Lower leg skin (tissue), 4 donors: ENCODE measurements around the gene PSMA7. TPM values are rescaled to one million over a fixed set of nuclear protein-coding genes. Genes with fewer than 3 reads are reported as not detected.

Experiments used
- DNase-seq, 2 donors: peaks; one replicate each; pipeline ENCODE4 v3.0.0-alpha.2; 2019; ENCODE audit warnings: low spot score in 2 of 2
- H3K4me3 ChIP-seq: fragments of 200-600 bp; sonication (generic); 2 replicates; pipeline ENCODE4 v1.5.1; 2017; ENCODE audit warnings: mild to moderate bottlenecking, low read depth; ENCODE audit not compliant: poor library complexity, severe bottlenecking
- POLR2A ChIP-seq, 2 donors: fragments of 450-650 bp; IDR thresholded peaks; one replicate each; pipeline ENCODE4 v1.6.1; 2016 to 2017; ENCODE audit warnings: antibody characterized with exemption in 2 of 2, mild to moderate bottlenecking in 1 of 2, moderate library complexity in 1 of 2
- WGBS, 2 donors: methylation state at CpG; one replicate each; pipeline ENCODE4 v1.1.5; 2018; 5-methylcytosine and 5-hydroxymethylcytosine counted together
- intact Hi-C: fragments of 100-400 bp; cut with DNase I; formaldehyde crosslinking; loops from one replicate; pipeline ENCODE4 v1.15.0; 2023; ENCODE audit warnings: low total_unique reads
- total RNA-seq, 4 donors: library from RNA; depleted of rRNA; stranded (reverse); fragments of >200 nt; gene quantifications; one replicate each; pipeline ENCODE4 v1.1.0, GENCODE V29; 2016
- TF ChIP-seq, protein P1 (sequence below), 3 donors: fragments of 450-650 bp; IDR thresholded peaks; one replicate each; pipeline ENCODE4 v1.5.1; 2016; ENCODE audit warnings: antibody characterized with exemption in 3 of 3, mild to moderate bottlenecking in 3 of 3, moderate library complexity in 2 of 3

The PSMA7 gene
- total RNA-seq, 4 donors from 2014 or later = 200 to 240 (median 225) TPM

DNA sequence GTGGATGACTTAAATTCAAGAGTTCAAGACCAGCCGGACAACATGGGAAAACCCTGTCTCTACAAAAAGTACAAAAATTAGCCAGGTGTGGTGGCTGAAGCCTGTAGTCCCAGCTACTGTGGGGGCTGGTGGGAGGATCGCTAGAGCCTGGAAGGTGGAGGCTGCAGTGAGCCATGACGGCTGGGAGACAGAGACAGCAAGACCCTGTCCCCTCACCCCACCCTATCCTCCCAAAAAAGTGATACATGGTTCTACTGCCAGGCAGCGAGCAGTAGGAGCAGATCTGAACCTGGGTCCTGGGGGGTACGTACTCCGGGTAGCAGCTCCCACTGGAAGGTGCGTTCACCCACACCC lies 2.2 kb downstream of the PSMA7 start:
- DNase-seq = no peak
- 73 to 77% methylated on average over 7 of the region's 7 CpGs for WGBS, 2 donors
- intact Hi-C loops = no loop called here
- TF ChIP-seq POLR2A (IDR thresholded peaks at IDR 0.05) = no peak
- TF ChIP-seq, protein P1, sequence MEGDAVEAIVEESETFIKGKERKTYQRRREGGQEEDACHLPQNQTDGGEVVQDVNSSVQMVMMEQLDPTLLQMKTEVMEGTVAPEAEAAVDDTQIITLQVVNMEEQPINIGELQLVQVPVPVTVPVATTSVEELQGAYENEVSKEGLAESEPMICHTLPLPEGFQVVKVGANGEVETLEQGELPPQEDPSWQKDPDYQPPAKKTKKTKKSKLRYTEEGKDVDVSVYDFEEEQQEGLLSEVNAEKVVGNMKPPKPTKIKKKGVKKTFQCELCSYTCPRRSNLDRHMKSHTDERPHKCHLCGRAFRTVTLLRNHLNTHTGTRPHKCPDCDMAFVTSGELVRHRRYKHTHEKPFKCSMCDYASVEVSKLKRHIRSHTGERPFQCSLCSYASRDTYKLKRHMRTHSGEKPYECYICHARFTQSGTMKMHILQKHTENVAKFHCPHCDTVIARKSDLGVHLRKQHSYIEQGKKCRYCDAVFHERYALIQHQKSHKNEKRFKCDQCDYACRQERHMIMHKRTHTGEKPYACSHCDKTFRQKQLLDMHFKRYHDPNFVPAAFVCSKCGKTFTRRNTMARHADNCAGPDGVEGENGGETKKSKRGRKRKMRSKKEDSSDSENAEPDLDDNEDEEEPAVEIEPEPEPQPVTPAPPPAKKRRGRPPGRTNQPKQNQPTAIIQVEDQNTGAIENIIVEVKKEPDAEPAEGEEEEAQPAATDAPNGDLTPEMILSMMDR (IDR thresholded peaks at IDR 0.05) = no peak
- H3K4me3 ChIP-seq = no peak overlapping the region

DNA sequence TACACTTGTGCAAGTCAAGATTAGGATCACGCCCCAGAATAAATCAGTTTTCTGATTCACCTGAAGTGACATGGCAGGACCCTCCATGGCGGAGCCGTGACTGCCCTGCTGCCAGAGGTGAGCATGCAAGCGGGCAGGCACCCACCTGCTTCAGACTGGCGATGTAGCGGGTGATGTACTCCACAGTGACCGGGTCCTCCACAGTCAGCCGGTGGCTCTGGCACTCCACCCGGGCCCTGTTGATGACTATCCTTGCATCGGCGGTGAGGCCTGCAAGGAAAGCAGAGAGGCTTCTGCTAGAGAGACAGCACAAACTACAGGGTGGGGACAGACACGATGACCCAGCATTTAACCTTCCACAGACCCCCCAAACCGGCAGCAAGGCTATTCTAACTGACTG lies 3.6 kb downstream of the PSMA7 start:
- intact Hi-C loops = loop anchor here (5.0 kb wide), 1 partner anchor 127 kb away; no protein-coding TSS in a partner anchor
- 82 to 89% methylated on average over 12 to 13 of the region's 13 CpGs for WGBS, 2 donors
- DNase-seq = no peak
- TF ChIP-seq, protein P1 (IDR thresholded peaks at IDR 0.05) = no peak
- TF ChIP-seq POLR2A (IDR thresholded peaks at IDR 0.05) = no peak
- H3K4me3 ChIP-seq = no peak overlapping the region

DNA sequence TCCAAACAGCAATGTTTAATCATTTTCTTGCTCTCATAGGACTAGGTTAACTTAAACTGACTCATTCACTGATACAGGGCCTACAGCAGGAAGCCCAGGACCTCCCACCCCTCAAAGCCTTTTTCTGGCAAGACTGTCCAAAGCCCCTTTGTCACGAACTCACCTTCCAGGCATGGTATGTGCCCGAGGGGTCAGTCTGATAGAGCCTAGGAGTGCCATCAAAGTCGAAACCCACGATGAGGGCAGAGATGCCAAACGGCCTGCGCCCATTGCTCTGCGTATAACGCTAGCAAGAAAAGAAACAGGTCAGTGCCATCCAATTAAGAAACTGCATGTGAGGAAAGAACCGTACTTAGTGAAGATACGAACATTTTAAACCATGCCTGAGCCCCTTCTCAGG lies 4.3 kb downstream of the PSMA7 start:
- intact Hi-C loops = loop anchor here (5.0 kb wide), 1 partner anchor 127 kb away; no protein-coding TSS in a partner anchor
- 92 to 93% methylated on average over 10 of the region's 10 CpGs for WGBS, 2 donors
- TF ChIP-seq, protein P1 (IDR thresholded peaks at IDR 0.05) = no peak
- TF ChIP-seq POLR2A (IDR thresholded peaks at IDR 0.05) = no peak
- no peak for DNase-seq
- H3K4me3 ChIP-seq = no peak overlapping the region

DNA sequence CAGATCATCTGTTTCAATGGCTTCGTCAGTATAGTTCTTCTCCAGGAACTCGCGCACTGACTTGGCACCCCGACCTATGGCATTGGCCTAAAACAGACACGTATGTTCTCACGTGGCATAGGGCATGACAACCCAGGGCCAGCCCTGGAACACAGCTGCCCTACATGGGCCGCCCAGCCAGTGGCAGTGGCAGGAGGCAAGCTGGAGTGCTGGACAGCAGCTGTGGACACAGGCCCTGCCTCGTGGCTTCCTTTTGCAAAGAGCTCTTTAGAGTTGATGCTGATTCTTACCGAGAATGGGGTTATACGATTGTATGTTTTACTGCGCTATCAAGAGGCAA lies 5.0 kb downstream of the PSMA7 start:
- TF ChIP-seq, protein P1 (IDR thresholded peaks at IDR 0.05) = no peak
- no peak for TF ChIP-seq POLR2A (IDR thresholded peaks at IDR 0.05)
- 80 to 84% methylated on average over 11 of the region's 11 CpGs for WGBS, 2 donors
- H3K4me3 ChIP-seq = no peak overlapping the region
- no peak for DNase-seq
- intact Hi-C loops = loop anchor here (5.0 kb wide), 1 partner anchor 126 kb away; no protein-coding TSS in a partner anchor

DNA sequence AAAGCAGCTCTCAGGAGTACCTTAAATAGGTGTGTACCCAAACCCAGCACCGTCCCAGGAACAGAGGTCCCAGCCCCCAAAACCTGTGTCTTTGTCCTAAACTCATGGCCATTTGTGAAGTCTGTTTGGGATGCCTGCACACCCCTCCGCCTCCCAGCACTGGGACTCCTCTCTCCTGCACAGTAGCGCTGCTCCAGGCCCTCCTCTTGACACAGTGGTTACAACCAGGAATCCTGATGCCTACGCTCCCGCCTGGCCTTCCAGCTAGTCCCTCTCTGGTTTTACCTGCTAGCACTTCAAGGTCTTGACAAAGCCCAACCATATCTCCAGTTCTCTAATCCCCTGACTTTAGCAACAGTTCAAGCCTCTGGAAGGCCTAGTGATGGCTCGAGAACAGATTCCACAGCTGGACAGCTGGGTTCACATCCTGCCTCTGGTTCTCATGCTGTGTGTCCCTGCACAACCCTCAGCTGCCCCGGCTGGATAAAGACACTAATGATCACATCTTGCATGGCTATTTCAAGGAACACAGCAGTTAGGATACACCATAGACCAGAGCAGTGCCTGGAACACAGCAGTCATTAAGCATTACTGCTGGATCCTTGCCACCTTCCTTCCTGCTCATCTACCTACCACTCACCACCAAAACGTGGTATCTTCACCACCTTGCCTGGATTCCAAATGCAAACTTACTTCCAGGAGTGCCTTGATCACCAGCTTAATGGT lies 5.6 kb downstream of the PSMA7 start:
- TF ChIP-seq, protein P1 (IDR thresholded peaks at IDR 0.05) = no peak
- no peak for TF ChIP-seq POLR2A (IDR thresholded peaks at IDR 0.05)
- 77 to 86% methylated on average over 8 of the region's 8 CpGs for WGBS, 2 donors
- H3K4me3 ChIP-seq = no peak overlapping the region
- intact Hi-C loops = loop anchor here (5.0 kb wide), 1 partner anchor 125 kb away; no protein-coding TSS in a partner anchor
- no peak for DNase-seq

DNA sequence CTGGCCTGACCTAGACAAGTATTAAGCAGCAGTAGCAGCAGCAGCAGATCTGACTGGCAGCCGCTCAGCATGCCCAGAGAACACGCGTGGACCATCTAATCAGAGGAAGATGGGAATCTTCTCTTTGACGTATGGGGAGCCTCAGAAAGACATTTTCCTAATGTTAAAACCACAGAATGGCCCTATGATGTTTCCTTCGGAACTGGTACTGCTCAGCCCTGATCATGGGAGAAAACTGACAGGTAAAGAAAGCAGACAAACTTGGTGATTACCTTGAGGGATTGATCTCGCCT lies 6.2 kb downstream of the PSMA7 start:
- TF ChIP-seq, protein P1 (IDR thresholded peaks at IDR 0.05) = no peak
- no peak for TF ChIP-seq POLR2A (IDR thresholded peaks at IDR 0.05)
- WGBS, 2 donors = 59 to 65% methylated on average over 6 of the region's 6 CpGs
- no peak overlapping the region for H3K4me3 ChIP-seq
- no peak for DNase-seq
- intact Hi-C loops = loop anchor here (5.0 kb wide), 1 partner anchor 125 kb away; no protein-coding TSS in a partner anchor
